Stimulated activated CD8-positive, alpha-beta memory T cell treated with anti-CD3 and anti-CD28 coated beads, Interleukin-15, amount 100 ng/mL, for 1 hour (primary cell): ENCODE results near the gene KCNK16.

Experiments used
- DNase-seq: peaks from one replicate; pipeline ENCODE4 v3.0.0-alpha.2; 2020; ENCODE audit warnings: low read depth

Gene KCNK16

GRCh38 chr6:39276379-39276995 is 46.0 kb downstream of the KCNK16 start:
- no peak for DNase-seq

- no peak for DNase-seq
These were observed 47.6 kb downstream of the KCNK16 start for GRCh38 chr6:39274903-39275302.

GRCh38 chr6:39274471-39274870 is 48.0 kb downstream of the KCNK16 start:
- no peak for DNase-seq

GRCh38 chr6:39273406-39273821 is 49.1 kb downstream of the KCNK16 start:
- no peak for DNase-seq

- no peak for DNase-seq
These were observed 52.5 kb downstream of the KCNK16 start for GRCh38 chr6:39269961-39270360.

- DNase-seq, result no peak
These were observed 53.8 kb downstream of the KCNK16 start for GRCh38 chr6:39268721-39269120.

GRCh38 chr6:39268171-39268570 is 54.3 kb downstream of the KCNK16 start:
- DNase-seq, result no peak

- no peak for DNase-seq
These were observed 55.6 kb downstream of the KCNK16 start for GRCh38 chr6:39266782-39267355.

GRCh38 chr6:39266375-39266774 is 56.1 kb downstream of the KCNK16 start:
- no peak for DNase-seq
